Thymus (tissue), 11 donors: ENCODE results near the gene STYXL1. TPM values are rescaled to one million over a fixed set of nuclear protein-coding genes. Genes with fewer than 3 reads are reported as not detected.
"Not testable (repeated sequence)": the region's sequence is repeated elsewhere in the genome, so short reads cannot be mapped to it uniquely, and the experiment has no call there.

ENCODE experiments used
- DNase-seq, 9 donors: peaks; one replicate each; pipeline ENCODE4 v3.0.0-alpha.2; 2013; ENCODE audit warnings: low spot score in 9 of 9, low read depth in 6 of 9, missing footprints in 1 of 9
- H3K27ac ChIP-seq, 2 donors: one replicate each; pipeline ENCODE4 v1.5.1; 2013; ENCODE audit warnings: control low read depth in 1 of 2, low read depth in 1 of 2, low read length in 1 of 2, mild to moderate bottlenecking in 1 of 2, moderate library complexity in 1 of 2
- H3K27me3 ChIP-seq, 2 donors: one replicate each; pipeline ENCODE4 v1.5.1; 2013; ENCODE audit warnings: low read length in 1 of 2; ENCODE audit not compliant: control insufficient read depth in 2 of 2, insufficient read depth in 1 of 2
- H3K36me3 ChIP-seq, 2 donors: one replicate each; pipeline ENCODE4 v1.5.1; 2013; ENCODE audit warnings: low read length in 1 of 2, mild to moderate bottlenecking in 1 of 2, moderate library complexity in 1 of 2; ENCODE audit not compliant: control insufficient read depth in 2 of 2, insufficient read depth in 2 of 2
- H3K4me1 ChIP-seq, 2 donors: one replicate each; pipeline ENCODE4 v1.5.1; 2013; ENCODE audit warnings: low read length in 2 of 2; ENCODE audit not compliant: control insufficient read depth in 2 of 2, insufficient read depth in 2 of 2
- H3K4me3 ChIP-seq, 2 donors: one replicate each; pipeline ENCODE4 v1.5.1; 2013; ENCODE audit warnings: low read length in 2 of 2, control low read depth in 1 of 2, mild to moderate bottlenecking in 1 of 2
- H3K9me3 ChIP-seq, 2 donors: one replicate each; pipeline ENCODE4 v1.5.1; 2013; ENCODE audit warnings: low read length in 1 of 2, mild to moderate bottlenecking in 1 of 2; ENCODE audit not compliant: control insufficient read depth in 2 of 2, insufficient read depth in 1 of 2
- WGBS: extraction: QIAGEN DNeasy Blood & Tissue Kit; methylation state at CpG from one replicate; pipeline ENCODE4 v1.1.7; 2013; 5-methylcytosine and 5-hydroxymethylcytosine counted together
- polyA plus RNA-seq: library from polyadenylated mRNA; stranded (reverse); fragments of 200-250 nt; gene quantifications from one replicate; pipeline ENCODE4 v1.2.3, GENCODE V29; 2013
- total RNA-seq: library from RNA; stranded (reverse); fragments of 120-200 nt; gene quantifications from one replicate; pipeline ENCODE4 v1.2.4, GENCODE V29; 2013
- donor health status: healthy.

Gene STYXL1
- total and polyA plus RNA-seq, 2 donors = 36.9 to 55.9 TPM

DNA sequence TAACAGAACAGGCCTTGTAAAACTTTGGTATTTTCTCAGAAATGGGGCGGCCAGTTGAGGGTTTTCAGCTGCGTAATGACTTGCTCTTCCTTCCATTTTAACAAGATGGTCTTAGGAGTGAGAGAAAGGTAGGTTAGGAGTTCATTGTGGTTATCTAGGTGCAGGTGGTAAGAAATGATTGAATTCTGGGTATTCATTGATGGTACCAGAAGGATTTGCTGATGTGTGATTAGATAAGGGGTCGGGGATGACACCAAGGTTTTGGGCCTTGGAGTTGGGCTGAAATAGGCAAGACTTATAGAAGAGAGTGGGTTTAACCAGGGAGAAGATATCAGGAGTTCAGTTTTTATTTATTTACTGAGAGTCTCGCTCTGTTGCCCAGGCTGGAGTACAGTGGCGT is 2.7 kb upstream of the STYXL1 start:
- no peak overlapping the region for H3K27ac ChIP-seq
- H3K9me3 ChIP-seq = peaks cover 0 to 9% of the 10 kb centered on the region in 2 donors
- no peak overlapping the region for H3K4me3 ChIP-seq
- peaks cover 0 to 13% of the 10 kb centered on the region in 2 donors for H3K4me1 ChIP-seq
- no peaks in the 10 kb centered on the region for H3K27me3 ChIP-seq
- WGBS = 95% methylated on average over 5 of the region's 5 CpGs
- no peak for DNase-seq
- H3K36me3 ChIP-seq = peaks cover 15 to 33% of the 10 kb centered on the region in 2 donors

DNA sequence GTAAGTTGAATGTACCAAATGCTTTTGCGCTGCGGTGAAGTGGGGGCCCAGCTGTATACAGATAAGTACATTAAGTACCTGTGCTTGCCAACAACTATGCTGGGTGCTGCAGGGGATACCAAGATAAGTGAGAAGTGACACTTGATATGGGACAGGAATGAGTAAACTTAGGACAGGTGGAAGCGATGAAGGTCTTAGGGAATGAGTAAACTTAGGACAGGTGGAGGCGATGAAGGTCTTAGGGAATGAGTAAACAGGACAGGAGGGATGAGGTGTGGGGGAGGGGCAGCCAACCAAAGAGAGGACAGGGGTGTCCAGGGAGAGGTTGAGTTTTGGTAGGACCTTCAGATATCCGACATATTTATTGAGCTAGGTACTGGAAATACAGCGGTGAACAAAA is 1.5 kb upstream of the STYXL1 start:
- peaks cover 0 to 9% of the 10 kb centered on the region in 2 donors for H3K9me3 ChIP-seq
- H3K27me3 ChIP-seq = no peaks in the 10 kb centered on the region
- no peak overlapping the region for H3K27ac ChIP-seq
- 95% methylated on average over 6 of the region's 6 CpGs for WGBS
- H3K4me1 ChIP-seq = peaks cover 0 to 15% of the 10 kb centered on the region in 2 donors
- H3K4me3 ChIP-seq = no peak overlapping the region
- H3K36me3 ChIP-seq = peaks cover 4 to 23% of the 10 kb centered on the region in 2 donors
- no peak for DNase-seq

DNA sequence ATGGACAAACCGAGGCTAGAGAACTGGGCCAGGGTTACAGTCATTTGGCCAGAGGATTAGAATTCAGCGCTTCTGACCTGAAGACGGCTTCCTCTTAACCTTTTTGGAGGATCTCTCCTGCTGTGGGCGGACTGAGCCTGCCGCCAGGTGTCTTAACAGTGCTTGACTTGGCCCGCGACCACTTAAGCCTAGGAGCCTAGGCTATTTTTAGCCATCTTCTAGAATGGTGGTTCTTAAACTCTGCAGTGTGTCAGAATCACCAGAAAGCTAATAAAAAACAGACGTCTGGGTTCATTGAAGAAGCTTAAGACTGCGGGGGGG is 828 bp upstream of the STYXL1 start:
- Histone ChIP-seq H3K4me3 (peak overlapping the region; percentile 81 to 99), H3K27me3 (no peaks in the 10 kb centered on the region), H3K27ac (peak overlapping the region; percentile 86 to 92), H3K36me3 (peaks cover 0 to 17% of the 10 kb centered on the region in 2 donors), H3K9me3 (peaks cover 0 to 9% of the 10 kb centered on the region in 2 donors), H3K4me1 (peaks cover 0 to 19% of the 10 kb centered on the region in 2 donors)
- DNase-seq = peak in 3 of 9 donors; percentile 10 to 52 (median 25)
- 4% methylated on average over 9 of the region's 9 CpGs for WGBS

DNA sequence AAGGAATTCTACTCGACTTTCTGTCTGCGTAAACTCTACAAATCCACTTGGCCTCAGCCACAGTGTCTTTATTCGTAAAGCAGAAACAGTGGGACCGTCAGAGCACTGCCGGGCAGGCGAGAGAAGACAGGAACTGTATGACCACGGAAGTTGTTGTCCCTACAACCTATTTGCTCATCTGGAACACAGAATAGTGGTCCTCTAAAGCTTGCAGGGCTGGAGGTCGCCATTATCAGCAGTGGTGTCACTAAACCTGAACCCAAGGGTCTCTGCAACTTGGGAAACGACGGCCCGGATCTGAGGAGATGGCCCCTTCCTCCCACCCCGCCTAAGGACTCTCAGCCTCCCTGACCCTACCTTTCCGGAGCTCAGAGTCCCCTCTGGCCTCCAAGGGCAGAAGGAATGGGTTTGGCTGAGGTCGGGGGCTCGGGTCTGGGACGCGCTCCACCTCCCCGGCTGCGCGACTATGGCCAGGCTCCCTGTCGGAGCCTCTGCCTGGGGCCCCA is 442 bp downstream of the STYXL1 start:
- Histone ChIP-seq H3K27me3 (no peaks in the 10 kb centered on the region), H3K4me3 (peak overlapping the region; percentile 81 to 99), H3K4me1 (peaks cover 0 to 22% of the 10 kb centered on the region in 2 donors)

DNA sequence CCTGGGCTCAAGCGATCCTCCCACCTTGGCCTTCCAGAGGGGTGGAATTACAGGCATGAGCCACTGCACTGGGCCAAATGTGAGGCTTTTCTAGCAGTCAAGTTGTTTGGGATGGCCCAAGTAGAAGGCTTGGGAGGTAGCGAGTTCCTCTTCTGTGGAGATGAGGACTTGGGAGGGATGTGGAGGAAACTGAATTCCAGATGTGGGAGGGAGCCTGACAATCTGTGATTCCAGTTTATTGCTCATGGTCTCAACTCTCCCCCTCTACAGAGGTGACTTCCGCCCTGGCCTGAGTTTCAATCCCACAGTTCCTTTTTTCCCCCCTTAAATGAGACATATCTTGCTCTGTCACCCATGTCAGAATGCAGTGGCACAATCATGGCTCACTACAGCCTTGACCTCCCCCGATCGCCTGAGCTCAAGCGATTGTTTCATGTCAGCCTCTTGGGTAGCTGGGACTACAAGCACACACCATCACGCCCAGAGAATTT is 3.4 kb downstream of the STYXL1 start:
- 99% methylated on average over 7 of the region's 7 CpGs for WGBS
- Histone ChIP-seq H3K27me3 (no peaks in the 10 kb centered on the region), H3K27ac (no peak overlapping the region), H3K4me3 (no peak overlapping the region), H3K36me3 (peaks cover 0 to 9% of the 10 kb centered on the region in 2 donors), H3K9me3 (peaks cover 0 to 9% of the 10 kb centered on the region in 2 donors), H3K4me1 (peaks cover 0 to 22% of the 10 kb centered on the region in 2 donors)
- DNase-seq = no peak

More for the DNA sequence above, 442 bp downstream of the STYXL1 start:
- DNase-seq = peak in 2 of 9 donors; percentile 2 to 32
- 1% methylated on average over 21 of the region's 21 CpGs for WGBS
- peaks cover 0 to 5% of the 10 kb centered on the region in 2 donors for H3K36me3 ChIP-seq
- H3K27ac ChIP-seq = peak overlapping the region; percentile 86 to 92
- peaks cover 0 to 9% of the 10 kb centered on the region in 2 donors for H3K9me3 ChIP-seq

DNA sequence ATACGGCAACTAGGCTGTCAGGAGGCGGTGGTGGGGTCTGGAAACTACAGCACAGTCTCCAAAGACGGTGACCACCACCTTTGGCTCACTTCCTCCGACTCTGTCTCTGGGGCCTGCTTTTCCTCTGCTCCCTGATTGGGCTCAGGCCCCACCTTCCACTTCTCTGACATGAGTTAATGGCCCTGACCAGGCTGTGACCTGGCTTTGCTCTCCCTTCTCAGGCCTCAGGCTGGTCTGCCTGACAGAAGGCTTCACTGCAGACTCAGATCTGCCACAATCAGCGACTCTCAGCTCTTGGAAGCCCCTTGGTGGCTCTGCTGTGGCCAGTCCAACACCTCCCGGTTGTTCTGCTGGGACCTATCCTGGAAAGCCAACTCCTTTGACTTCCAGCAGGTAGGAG is 7.7 kb downstream of the STYXL1 start:
- WGBS = 95% methylated on average over 6 of the region's 6 CpGs
- no peak overlapping the region for H3K4me3 ChIP-seq
- peaks cover 0 to 9% of the 10 kb centered on the region in 2 donors for H3K36me3 ChIP-seq
- DNase-seq = no peak
- H3K9me3 ChIP-seq = no peaks in the 10 kb centered on the region
- peaks cover 0 to 9% of the 10 kb centered on the region in 2 donors for H3K4me1 ChIP-seq
- no peak overlapping the region for H3K27ac ChIP-seq
- no peaks in the 10 kb centered on the region for H3K27me3 ChIP-seq

DNA sequence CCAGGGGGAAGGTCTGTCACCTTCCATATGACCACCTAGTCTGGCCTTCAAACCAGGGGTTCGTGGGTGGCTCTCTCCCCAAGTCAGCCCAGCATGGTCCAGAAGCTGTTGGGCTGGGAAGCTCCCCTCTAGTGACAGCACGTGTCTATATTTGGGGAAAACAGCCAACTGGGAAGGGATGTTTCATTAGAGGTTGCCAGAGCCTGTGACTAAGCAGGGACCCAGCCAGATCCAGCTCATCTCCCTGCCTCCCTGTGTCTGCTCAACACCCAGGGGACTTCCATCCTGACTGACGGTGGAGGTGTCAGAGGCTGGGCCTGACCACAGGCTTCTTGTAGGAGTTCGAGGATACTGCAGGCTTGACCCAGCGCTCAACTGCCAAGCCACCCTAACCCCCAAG is 10.5 kb downstream of the STYXL1 start:
- no peaks in the 10 kb centered on the region for H3K27me3 ChIP-seq
- peaks cover 0 to 9% of the 10 kb centered on the region in 2 donors for H3K36me3 ChIP-seq
- DNase-seq = no peak
- WGBS = 94% methylated on average over 5 of the region's 5 CpGs
- H3K4me1 ChIP-seq = no peaks in the 10 kb centered on the region
- no peak overlapping the region for H3K27ac ChIP-seq
- H3K9me3 ChIP-seq = no peaks in the 10 kb centered on the region
- H3K4me3 ChIP-seq = no peak overlapping the region

DNA sequence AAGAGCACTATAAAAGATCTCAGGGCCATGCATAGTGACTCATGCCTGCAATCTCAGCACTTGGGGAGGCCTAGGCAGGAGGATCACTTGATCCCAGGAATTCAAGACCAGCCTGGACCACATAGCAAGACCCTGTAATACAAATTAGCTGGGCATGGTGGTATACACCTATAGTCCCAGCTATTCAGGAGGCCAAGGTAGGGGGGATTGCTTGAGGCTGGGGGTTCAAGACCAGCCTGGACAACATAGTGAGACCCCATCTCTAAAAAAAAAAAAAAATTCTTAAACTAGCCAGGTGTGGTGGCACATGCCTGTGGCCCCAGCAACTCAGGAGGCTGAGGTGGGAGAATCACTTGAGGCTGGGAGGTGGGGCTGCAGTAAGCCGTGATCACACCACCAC is 15.8 kb downstream of the STYXL1 start:
- H3K9me3 ChIP-seq = no peaks in the 10 kb centered on the region
- H3K27ac ChIP-seq = no peak overlapping the region
- 100% methylated on average over 1 of the region's 1 CpG for WGBS
- peaks cover 4 to 7% of the 10 kb centered on the region in 2 donors for H3K36me3 ChIP-seq
- no peak overlapping the region for H3K4me3 ChIP-seq
- H3K27me3 ChIP-seq = no peaks in the 10 kb centered on the region
- no peaks in the 10 kb centered on the region for H3K4me1 ChIP-seq
- no peak for DNase-seq

DNA sequence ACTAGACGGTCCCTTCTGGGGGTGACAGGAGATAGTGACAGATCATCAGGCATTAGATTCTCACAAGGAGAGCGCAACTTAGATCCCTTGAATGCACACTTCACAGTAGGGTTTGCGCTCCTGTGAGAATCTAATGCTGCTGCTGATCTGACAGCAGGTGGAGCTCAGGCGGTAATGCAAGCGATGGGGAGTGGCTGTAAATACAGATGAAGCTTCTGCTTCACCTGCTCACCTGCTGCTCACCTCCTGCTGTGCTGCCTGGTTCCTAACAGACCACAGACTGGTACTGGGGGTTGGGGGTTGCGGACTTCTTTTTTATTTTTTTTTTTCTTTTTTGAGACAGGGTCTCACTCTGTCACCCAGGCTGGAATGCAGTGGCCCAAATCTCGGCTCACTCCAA is 18.1 kb downstream of the STYXL1 start:
- H3K27ac ChIP-seq, H3K9me3 ChIP-seq, H3K4me3 ChIP-seq, H3K27me3 ChIP-seq, H3K4me1 ChIP-seq, DNase-seq: not testable (repeated sequence)
- peaks cover 6 to 12% of the 10 kb centered on the region in 2 donors for H3K36me3 ChIP-seq
- WGBS = 98% methylated on average over 7 of the region's 7 CpGs
